ENCODE results near the gene CYB561D2. TPM values are rescaled to one million over a fixed set of nuclear protein-coding genes. Genes with fewer than 3 reads are reported as not detected.

The CYB561D2 gene
- total RNA-seq, 1 experiment from 2014 or later = 27.5 TPM

DNA sequence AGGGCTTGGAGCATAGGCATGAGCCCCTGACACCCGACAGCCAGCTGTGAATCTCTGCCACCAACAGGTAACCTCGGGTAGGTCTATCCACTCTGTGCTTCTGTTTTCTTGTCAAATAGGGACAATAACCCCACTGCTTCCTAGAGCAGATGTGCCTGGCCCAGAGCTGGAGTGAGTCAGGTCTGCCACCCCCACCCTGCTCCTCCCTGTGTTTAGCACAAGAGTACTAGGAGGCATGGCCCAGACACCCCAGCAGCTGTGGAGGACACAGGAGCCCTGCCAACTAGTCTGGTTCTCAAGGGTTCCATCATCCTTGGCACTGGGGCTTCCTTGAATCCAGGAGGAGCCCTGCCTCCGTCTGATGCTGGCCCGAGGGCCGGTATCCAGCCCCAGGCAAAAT lies 42.4 kb downstream of the CYB561D2 start:
- no peak overlapping the region for H3K27ac ChIP-seq (ENCODE audit: low read length)
- ChIA-PET CTCF (no interaction called here), POLR2A (no interaction called here)
- H3K36me3 ChIP-seq (ENCODE audit: control insufficient read depth, insufficient read depth, low read length) = no peaks in the 10 kb centered on the region
- H3K27me3 ChIP-seq (ENCODE audit: control insufficient read depth, insufficient read depth, low read length) = no peaks in the 10 kb centered on the region
- intact Hi-C loops (cut with micrococcal nuclease; ENCODE audit: unreplicated experiment) = no loop called here
- H3K4me1 ChIP-seq (ENCODE audit: control insufficient read depth, insufficient read depth, low read length) = no peaks in the 10 kb centered on the region
- no peak overlapping the region for H3K4me3 ChIP-seq (ENCODE audit: low read depth in 2 of 2, low read length in 2 of 2)
- TF ChIP-seq, protein P1, sequence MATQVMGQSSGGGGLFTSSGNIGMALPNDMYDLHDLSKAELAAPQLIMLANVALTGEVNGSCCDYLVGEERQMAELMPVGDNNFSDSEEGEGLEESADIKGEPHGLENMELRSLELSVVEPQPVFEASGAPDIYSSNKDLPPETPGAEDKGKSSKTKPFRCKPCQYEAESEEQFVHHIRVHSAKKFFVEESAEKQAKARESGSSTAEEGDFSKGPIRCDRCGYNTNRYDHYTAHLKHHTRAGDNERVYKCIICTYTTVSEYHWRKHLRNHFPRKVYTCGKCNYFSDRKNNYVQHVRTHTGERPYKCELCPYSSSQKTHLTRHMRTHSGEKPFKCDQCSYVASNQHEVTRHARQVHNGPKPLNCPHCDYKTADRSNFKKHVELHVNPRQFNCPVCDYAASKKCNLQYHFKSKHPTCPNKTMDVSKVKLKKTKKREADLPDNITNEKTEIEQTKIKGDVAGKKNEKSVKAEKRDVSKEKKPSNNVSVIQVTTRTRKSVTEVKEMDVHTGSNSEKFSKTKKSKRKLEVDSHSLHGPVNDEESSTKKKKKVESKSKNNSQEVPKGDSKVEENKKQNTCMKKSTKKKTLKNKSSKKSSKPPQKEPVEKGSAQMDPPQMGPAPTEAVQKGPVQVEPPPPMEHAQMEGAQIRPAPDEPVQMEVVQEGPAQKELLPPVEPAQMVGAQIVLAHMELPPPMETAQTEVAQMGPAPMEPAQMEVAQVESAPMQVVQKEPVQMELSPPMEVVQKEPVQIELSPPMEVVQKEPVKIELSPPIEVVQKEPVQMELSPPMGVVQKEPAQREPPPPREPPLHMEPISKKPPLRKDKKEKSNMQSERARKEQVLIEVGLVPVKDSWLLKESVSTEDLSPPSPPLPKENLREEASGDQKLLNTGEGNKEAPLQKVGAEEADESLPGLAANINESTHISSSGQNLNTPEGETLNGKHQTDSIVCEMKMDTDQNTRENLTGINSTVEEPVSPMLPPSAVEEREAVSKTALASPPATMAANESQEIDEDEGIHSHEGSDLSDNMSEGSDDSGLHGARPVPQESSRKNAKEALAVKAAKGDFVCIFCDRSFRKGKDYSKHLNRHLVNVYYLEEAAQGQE (IDR thresholded peaks at IDR 0.05; ENCODE audit: insufficient read depth in 1 of 2, low read depth in 2 of 2, low read length in 1 of 2) = no peak
- TF ChIP-seq TCF7L2 (IDR thresholded peaks at IDR 0.05; ENCODE audit: low read depth, low read length) = no peak
- TF ChIP-seq, protein P2, sequence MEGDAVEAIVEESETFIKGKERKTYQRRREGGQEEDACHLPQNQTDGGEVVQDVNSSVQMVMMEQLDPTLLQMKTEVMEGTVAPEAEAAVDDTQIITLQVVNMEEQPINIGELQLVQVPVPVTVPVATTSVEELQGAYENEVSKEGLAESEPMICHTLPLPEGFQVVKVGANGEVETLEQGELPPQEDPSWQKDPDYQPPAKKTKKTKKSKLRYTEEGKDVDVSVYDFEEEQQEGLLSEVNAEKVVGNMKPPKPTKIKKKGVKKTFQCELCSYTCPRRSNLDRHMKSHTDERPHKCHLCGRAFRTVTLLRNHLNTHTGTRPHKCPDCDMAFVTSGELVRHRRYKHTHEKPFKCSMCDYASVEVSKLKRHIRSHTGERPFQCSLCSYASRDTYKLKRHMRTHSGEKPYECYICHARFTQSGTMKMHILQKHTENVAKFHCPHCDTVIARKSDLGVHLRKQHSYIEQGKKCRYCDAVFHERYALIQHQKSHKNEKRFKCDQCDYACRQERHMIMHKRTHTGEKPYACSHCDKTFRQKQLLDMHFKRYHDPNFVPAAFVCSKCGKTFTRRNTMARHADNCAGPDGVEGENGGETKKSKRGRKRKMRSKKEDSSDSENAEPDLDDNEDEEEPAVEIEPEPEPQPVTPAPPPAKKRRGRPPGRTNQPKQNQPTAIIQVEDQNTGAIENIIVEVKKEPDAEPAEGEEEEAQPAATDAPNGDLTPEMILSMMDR (IDR thresholded peaks at IDR 0.05) = no peak
- TF ChIP-seq SIN3A (IDR thresholded peaks at IDR 0.05; ENCODE audit: borderline replicate concordance, insufficient read depth, low read depth, low read length) = no peak
- no peak for TF ChIP-seq POLR2AphosphoS5 (IDR thresholded peaks at IDR 0.05; ENCODE audit: low read depth, low read length)
- in situ Hi-C loops (cut with HindIII; ENCODE audit: low pct_unique_long_range_greater_than_20kb, low sequenced_read_pairs) = no loop called here
- ATAC-seq (no peak), DNase-seq (ENCODE audit: low read depth, low spot score) (no peak)
- H3K9me3 ChIP-seq (ENCODE audit: control insufficient read depth, insufficient read depth, low read depth, low read length) = no peaks in the 10 kb centered on the region
- no TSS peak for BruUV-seq (replicated peaks)

DNA sequence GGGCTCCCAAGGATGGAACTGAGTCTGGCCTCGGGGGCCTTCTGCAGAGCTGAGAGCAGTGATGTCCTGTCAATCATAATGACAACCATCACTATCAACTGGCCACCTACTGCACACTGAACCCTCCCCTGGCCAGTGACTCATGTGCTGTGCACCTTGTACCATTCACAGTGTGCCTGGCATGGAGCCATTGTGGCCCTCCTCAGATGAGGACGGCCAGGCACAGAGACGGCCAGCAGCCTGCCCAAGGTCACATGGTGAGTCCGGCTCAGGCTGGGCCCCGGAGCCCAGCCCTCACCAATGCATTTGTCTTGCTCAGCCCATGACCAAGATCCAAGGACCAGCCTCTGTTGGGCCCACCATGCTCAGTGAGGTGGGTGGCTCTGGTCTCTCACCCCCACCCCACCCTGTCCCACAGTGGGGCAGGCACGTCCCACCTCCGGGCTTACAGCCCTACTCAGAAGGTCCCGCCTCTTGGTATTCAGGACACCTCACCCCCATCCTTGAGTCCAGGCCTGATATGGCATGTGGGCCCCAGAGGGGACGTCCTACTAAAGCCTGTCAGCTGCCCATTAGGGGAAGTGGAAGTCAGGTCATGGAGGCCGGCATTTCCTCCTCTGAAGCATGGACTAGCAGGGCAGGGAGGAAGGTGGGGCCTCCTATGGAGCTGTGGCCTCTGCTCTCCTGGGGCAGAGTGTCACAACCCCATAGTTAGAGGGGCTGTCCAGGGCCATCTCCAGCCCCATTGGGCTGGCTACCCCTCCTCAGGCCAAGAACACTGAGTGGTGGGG lies 44.6 kb downstream of the CYB561D2 start:
- TF ChIP-seq, protein P2 (IDR thresholded peaks at IDR 0.05) = no peak
- TF ChIP-seq, protein P1 (IDR thresholded peaks at IDR 0.05; ENCODE audit: insufficient read depth in 1 of 2, low read depth in 2 of 2, low read length in 1 of 2) = no peak
- TF ChIP-seq POLR2AphosphoS5 (IDR thresholded peaks at IDR 0.05; ENCODE audit: low read depth, low read length) = no peak
- no peak for TF ChIP-seq TCF7L2 (IDR thresholded peaks at IDR 0.05; ENCODE audit: low read depth, low read length)
- TF ChIP-seq SIN3A (IDR thresholded peaks at IDR 0.05; ENCODE audit: borderline replicate concordance, insufficient read depth, low read depth, low read length) = no peak
- CTCF ChIA-PET = no interaction called here

More for the DNA sequence above, 44.6 kb downstream of the CYB561D2 start:
- no TSS peak for BruUV-seq (replicated peaks)
- Histone ChIP-seq H3K27me3 (ENCODE audit: control insufficient read depth, insufficient read depth, low read length) (no peaks in the 10 kb centered on the region), H3K9me3 (ENCODE audit: control insufficient read depth, insufficient read depth, low read depth, low read length) (no peaks in the 10 kb centered on the region), H3K4me3 (ENCODE audit: low read depth in 2 of 2, low read length in 2 of 2) (no peak overlapping the region), H3K4me1 (ENCODE audit: control insufficient read depth, insufficient read depth, low read length) (no peaks in the 10 kb centered on the region), H3K36me3 (ENCODE audit: control insufficient read depth, insufficient read depth, low read length) (no peaks in the 10 kb centered on the region), H3K27ac (ENCODE audit: low read length) (no peak overlapping the region)
- POLR2A ChIA-PET = no interaction called here
- in situ Hi-C loops (cut with HindIII; ENCODE audit: low pct_unique_long_range_greater_than_20kb, low sequenced_read_pairs) = no loop called here
- DNase-seq (ENCODE audit: low read depth, low spot score) (no peak), ATAC-seq (no peak)
- intact Hi-C loops (cut with micrococcal nuclease; ENCODE audit: unreplicated experiment) = no loop called here
